Esophagus mucosa (tissue), 1 donor: ENCODE measurements around the gene MTCL1. TPM values are rescaled to one million over a fixed set of nuclear protein-coding genes. Genes with fewer than 3 reads are reported as not detected.

Source experiments
- ATAC-seq: fragments of 200-7000 bp; cut with Tn5 transposase; one replicate; pipeline ENCODE4 v1.9.1; 2020
- total RNA-seq: library from RNA; stranded (reverse); gene quantifications from one replicate; pipeline ENCODE4 v1.2.4, GENCODE V29; 2023
- donor health status: DM: yes; HTN: yes; CAD: no.

The MTCL1 gene
- total RNA-seq, 1 donor from 2014 or later: 9.9 TPM

DNA sequence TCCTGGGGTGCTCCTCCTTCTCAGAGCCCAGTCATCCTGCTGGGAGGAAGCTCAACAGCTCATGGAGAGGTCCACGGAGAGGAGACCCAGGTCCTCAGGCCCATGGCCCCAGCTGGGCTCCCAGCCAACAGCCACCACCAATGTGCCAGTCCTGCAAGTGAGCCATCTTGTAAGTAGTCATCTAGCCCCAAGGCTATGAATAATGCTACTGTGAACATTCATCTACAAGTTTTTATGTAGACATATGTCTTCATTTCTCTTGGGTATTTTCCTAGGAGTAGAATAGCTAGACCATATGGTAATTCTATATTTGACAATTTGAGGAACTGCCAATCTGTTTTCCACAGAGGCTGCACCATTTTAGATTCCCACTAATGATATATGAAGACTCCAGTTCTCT is 166.1 kb downstream of the MTCL1 start:
- ATAC-seq: peak; percentile 29

DNA sequence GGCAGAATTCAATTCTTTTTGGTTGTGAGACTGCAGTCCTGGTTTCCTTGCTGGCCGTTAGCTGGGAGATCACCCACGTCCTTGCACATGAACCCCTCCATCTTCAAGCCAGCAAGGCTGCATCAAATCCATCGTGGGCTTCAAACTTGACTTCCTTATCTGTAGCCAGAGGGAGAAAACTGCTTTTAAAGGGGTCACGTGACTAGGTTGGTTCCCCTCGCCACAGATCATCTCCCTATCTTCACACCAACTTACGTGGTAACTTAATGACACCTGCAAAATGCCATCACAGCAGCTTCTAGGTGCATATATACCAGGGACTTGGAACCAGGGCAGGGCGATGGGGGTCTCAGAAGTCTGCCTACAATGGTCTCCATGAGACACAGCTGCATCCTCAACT is 169.5 kb downstream of the MTCL1 start:
- no peak for ATAC-seq

DNA sequence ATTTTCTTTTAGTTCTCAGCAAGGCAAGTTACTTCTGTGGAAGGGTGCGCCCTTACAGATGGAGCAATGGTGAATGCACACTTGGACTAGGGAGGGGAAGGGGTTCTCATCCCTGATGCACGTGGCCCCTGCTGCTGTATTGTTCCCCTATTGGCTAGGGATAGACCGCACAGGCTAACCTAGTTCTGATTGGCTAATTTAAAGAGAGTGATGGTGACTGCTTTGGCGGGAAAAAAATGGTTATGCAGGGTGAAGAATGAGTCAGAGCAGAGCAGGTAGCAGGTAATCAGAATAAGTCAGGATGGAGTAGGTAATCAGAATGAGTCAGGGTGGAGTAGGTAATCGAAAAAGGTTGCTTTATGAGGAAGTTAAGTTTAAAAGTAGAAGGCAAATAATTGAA is 171.5 kb downstream of the MTCL1 start:
- ATAC-seq: peak; percentile 39

DNA sequence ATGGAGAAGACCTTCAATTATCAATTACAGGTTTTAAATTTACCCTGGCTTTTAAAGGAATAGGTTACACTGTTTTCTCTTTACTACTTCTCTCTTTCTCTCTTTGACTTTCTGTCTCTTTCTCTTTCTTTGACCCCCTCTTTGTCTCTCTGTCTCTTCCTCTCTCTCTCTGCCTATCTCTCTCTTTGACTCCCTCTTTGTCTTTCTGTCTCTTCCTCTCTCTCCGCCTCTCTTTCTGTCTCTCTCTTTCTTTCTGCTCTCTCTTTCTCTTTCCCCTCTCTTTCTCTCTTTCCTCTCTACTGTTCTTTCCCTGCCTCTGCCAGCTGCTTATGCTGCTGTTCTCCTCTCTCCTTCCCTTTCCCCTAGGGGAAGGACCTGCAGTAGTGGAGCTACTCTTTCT is 175.7 kb downstream of the MTCL1 start:
- no peak for ATAC-seq

Other genes starting within 250 kb of the MTCL1 start
- 29.4 TPM for gene RAB12, start 96.1 kb upstream of the MTCL1 start, total RNA-seq